Amniotic stem cell (primary cell): ENCODE data around the gene PKNOX2.

Source experiments
- DNase-seq: peaks from one replicate; lab custom pipeline; 2025; lab: John Stamatoyannopoulos, UW

Gene PKNOX2

GRCh38 chr11:125441648-125442410 is 277.3 kb downstream of the PKNOX2 start:
- DNase-seq, result no peak

GRCh38 chr11:125442946-125443345 is 278.4 kb downstream of the PKNOX2 start:
- no peak for DNase-seq

- no peak for DNase-seq
Observed at GRCh38 chr11:125443767-125444311, 279.3 kb downstream of the PKNOX2 start.

- no peak for DNase-seq
Observed at GRCh38 chr11:125445731-125446130, 281.2 kb downstream of the PKNOX2 start.

- no peak for DNase-seq
Observed at GRCh38 chr11:125446279-125446678, 281.7 kb downstream of the PKNOX2 start.

GRCh38 chr11:125447721-125448120 is 283.2 kb downstream of the PKNOX2 start:
- DNase-seq, result no peak

- no peak for DNase-seq
Observed at GRCh38 chr11:125448136-125448535, 283.6 kb downstream of the PKNOX2 start.

GRCh38 chr11:125449565-125449964 is 285.0 kb downstream of the PKNOX2 start:
- DNase-seq, result no peak

GRCh38 chr11:125451400-125452124 is 287.0 kb downstream of the PKNOX2 start:
- DNase-seq, result no peak

GRCh38 chr11:125452125-125452470 is 287.5 kb downstream of the PKNOX2 start:
- no peak for DNase-seq

- DNase-seq, result no peak
Observed at GRCh38 chr11:125454047-125454446, 289.5 kb downstream of the PKNOX2 start.

- DNase-seq, result no peak
Observed at GRCh38 chr11:125455851-125456250, 291.3 kb downstream of the PKNOX2 start.

- DNase-seq, result peak; percentile 18
Observed at GRCh38 chr11:125457814-125458343, 293.3 kb downstream of the PKNOX2 start.

GRCh38 chr11:125460275-125460674 is 295.7 kb downstream of the PKNOX2 start:
- no peak for DNase-seq

GRCh38 chr11:125463590-125464269 is 299.2 kb downstream of the PKNOX2 start:
- no peak for DNase-seq

GRCh38 chr11:125464270-125464662 is 299.7 kb downstream of the PKNOX2 start:
- DNase-seq, result no peak

GRCh38 chr11:125464666-125465065 is 300.1 kb downstream of the PKNOX2 start:
- DNase-seq, result no peak

GRCh38 chr11:125465255-125465654 is 300.7 kb downstream of the PKNOX2 start:
- DNase-seq, result no peak

GRCh38 chr11:125465701-125466100 is 301.1 kb downstream of the PKNOX2 start:
- no peak for DNase-seq

- no peak for DNase-seq
Observed at GRCh38 chr11:125468025-125468424, 303.5 kb downstream of the PKNOX2 start.

GRCh38 chr11:125468852-125469251 is 304.3 kb downstream of the PKNOX2 start:
- no peak for DNase-seq

GRCh38 chr11:125470355-125470754 is 305.8 kb downstream of the PKNOX2 start:
- DNase-seq, result no peak
